Cardiac septum (tissue), 1 donor: Measurements from ENCODE around the gene S100P. TPM values are rescaled to one million over a fixed set of nuclear protein-coding genes. Genes with fewer than 3 reads are reported as not detected.

ENCODE experiments used
- DNase-seq: peaks from one replicate; pipeline ENCODE4 v3.0.0-alpha.2; 2020; ENCODE audit warnings: low spot score
- intact Hi-C: fragments of 100-400 bp; cut with DNase I; formaldehyde crosslinking; loops from one replicate; pipeline ENCODE4 v1.14.0; 2022
- total RNA-seq: library from RNA; stranded (reverse); fragmentation: NEBNext Ultra II Directional; extraction: Animal tissue kit (Norgen Biotek cat#: 25700); gene quantifications from one replicate; pipeline ENCODE4 v1.2.1, GENCODE V29; 2021
- donor health status: DM: no; HTN: no; CAD: no.

The S100P gene
- total RNA-seq, 1 donor from 2014 or later: 2.8 TPM

DNA sequence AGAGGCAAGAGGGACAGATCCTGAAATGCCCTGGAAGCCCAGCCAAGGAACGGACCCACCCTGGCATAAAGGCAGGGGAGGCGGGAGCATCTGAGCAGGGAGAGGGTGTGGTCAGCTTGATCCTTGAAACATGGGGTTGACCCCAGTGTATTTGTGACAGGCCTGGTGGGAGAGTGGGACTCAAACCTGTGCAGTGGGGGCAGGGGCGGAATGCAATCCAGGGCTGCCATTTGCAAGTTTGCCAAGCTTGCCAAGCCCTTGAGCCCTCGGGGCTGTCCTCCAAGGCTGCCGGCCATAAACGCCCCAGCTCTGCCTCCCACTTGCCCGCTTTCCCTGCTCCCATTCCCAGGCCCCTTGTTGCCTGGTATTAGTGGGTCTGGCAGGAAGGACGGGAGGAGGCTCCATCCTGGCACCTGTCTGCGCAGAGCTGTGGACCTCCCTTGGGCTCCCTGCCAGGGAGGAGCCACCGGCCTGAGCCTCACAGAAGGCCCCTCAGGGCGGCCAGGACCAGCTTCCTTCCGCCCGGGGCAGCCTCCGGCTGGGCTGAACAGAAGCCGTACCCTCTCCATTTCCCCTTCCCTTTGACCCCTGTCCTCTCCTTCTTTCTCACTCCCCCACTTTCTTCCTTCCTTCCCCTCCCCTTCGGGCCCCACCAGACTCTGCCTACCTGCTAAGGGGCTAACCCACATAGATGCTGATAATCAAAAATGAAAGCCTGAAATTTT is 661 bp downstream of the S100P start:
- intact Hi-C loops: no loop called here
- DNase-seq: no peak

DNA sequence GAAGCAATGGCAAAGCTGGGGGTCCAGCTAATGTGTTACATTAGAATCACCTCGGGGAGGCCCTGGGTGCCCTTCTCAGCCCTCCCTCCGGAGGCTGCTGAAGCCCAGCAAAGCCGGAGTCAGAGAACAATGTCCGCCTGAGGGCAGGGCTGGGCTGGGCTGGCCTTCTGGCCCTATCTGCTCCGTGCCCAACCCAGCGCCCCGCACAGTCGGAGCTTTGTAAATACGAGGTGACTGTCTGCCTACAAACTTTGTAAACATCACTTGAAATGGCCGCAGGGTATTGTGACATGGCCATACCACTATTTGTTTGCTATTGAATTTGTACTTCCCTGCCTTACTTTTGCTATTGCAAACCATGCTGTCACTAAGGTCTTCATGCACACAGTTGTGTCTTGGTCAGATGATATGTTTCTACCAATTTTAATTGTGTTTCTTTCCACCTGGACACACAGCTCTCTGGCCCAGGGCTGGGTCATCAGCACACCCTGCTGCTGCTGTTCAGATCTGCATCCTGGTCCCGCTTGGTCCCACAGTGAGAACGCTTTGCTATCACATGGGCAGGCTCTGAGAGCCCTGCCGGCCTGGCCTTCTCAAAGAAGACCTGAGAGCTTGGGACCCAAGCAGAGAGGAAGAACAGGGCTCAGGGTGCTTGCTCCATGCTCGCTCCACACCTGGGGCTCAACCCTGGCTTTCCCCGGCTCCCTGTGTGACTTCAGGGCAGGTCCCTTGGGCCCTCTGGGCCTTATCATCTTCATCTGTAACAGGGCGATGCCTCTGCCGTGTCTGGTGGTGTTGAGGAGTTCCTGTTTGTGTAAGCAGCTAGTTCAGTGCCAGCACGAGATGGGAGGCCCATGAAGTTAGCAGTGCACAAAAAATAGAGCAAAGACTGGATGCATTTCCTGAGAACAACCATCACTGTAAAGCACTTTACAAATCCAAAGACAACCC is 2.3 kb downstream of the S100P start:
- DNase-seq: no peak
- intact Hi-C loops: no loop called here

DNA sequence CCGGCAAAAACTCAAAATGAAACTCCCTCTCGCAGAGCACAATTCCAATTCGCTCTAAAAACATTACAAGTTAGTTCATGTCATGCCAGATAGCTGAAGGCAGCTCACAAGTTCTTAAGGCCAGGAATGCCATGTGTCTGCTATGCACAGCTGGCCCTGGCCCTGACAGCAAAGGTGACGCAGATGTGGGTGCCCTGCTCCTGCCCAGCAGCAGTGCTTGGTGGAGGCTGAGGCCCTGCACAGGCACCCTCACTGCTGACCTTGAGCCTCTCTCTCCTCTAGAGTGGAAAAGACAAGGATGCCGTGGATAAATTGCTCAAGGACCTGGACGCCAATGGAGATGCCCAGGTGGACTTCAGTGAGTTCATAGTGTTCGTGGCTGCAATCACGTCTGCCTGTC is 2.9 kb downstream of the S100P start:
- intact Hi-C loops: no loop called here
- DNase-seq: no peak

GRCh38 chr4:6697131-6697530 is 3.5 kb downstream of the S100P start:
- intact Hi-C loops: no loop called here
- DNase-seq: no peak

GRCh38 chr4:6699388-6699787 is 5.7 kb downstream of the S100P start:
- intact Hi-C loops: no loop called here
- no peak for DNase-seq

DNA sequence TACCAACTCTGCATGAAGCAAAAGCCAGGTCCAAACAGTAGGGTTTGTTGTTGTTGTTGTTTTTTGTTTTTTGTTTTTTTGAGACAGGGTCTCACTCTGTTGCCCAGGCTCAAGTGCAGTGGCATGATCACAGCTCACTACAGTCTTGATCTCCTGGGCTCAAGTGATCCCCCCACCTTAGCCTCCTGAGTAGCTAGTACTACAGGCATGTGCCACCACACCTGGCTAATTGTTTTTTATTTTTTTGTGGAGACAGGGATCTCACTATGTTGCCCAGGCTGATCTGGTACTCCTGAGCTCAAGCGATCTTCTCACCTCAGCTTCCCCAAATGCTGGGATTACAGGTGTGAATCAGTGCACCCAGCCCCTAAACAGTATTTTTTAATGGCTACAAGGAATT is 6.2 kb downstream of the S100P start:
- intact Hi-C loops: no loop called here
- DNase-seq: no peak

DNA sequence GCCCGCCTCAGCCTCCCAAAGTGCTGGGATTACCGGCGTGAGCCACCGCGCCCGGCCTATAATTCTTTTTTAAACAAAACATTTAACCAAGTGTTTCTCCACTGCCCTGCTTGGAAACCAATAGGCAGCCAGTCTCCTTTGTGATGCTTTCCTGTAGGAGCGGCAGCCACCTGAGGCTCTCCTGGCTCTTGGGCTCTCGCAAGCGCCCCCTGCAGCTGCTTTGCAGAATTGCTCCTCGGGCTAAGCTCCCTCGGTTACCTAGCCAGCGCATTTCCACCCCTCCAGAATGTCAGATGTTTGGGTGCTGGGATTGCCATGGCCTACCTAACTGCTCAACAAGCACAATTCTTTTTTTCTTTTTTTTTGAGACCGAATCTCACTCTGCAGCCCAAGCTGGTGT is 7.7 kb downstream of the S100P start:
- intact Hi-C loops: no loop called here

DNA sequence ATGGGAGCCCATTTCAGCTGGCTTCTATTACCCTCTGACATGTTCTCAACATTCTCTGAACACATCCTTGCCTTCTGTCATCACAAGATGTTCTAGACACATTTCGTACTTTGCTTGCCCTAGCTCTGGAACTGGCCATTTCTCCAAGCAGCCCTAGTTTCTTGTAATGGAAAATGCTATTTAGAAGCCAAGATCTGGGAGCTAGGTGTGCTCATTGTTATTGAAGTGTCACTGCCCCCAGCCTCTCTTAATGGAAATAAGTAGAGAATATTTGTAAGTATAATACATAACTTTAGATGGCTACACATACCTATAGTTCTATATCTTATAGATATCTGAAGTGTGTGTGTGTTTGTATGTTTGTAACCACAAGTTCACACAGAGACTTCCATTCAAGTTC is 9.1 kb downstream of the S100P start:
- no peak for DNase-seq
- intact Hi-C loops: no loop called here

More for the DNA sequence above, 7.7 kb downstream of the S100P start:
- no peak for DNase-seq

- DNase-seq: no peak
- intact Hi-C loops: no loop called here
Measured at GRCh38 chr4:6703786-6704185, 10.1 kb downstream of the S100P start.

DNA sequence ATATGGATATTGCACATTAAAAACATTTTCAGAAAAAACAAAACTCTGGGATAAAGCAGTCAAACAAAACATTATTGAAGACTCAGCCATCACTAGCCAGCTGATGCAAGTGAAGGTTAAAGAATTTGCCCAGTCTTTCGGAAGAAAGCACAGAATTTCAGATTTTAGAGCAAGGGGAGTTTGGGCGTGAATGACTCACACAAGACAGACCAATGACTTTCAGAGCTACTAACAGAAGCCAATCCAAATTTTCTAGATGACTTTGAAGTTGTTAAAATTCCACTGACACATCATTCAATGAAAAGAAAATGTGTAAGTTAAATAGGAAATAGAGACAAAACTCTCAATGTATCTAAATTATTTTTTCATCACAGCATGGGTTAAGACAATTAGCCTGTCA is 12.0 kb downstream of the S100P start:
- DNase-seq: no peak
- intact Hi-C loops: no loop called here

- intact Hi-C loops: no loop called here
- no peak for DNase-seq
Measured at GRCh38 chr4:6706173-6706572, 12.5 kb downstream of the S100P start.

DNA sequence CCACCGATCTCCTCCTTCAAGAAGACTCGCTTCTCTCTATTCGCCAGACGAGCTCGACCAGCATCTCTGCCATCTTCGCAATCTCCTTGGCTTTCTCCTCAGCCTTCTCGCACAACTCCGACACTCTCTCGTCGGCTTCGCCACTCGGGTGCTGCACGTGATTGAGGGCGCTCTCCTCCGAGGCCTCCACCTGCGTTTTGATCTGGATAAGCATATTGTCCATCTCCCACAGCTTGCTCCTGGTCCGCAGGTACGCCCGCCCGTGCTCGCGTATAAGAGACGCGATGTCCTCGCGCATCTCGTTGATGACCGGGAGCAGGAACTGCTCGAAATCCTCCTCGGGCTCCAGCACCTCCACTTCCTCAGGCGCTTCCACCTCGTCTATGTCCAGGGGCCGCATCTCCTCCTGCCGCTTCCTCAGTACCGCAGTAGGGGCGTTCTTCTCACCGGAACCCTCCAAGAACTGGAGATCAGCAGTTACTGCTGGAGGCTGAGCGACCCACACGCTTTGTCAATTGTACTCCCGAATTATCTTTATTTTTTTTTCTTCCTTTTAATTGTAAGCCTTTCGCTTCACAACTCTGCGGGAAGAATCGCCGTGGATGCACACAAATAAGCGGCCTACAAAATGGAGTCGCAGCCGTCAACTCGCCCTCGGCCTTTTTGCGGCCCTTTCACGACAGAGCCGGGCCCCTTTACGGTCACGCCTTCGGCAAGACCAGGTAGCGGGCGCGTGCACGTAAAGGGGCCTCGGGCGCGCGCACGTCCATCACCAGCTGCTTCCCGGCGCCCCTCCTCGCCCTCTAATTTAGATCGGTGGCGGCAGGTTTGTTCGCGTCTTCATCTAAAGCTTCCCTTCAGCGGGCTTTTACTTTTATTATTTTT is 15.8 kb downstream of the S100P start, which contains the start of gene MRFAP1L1:
Gene MRFAP1L1 (minus strand): TSS at position 636 of the 885 bp plus-strand sequence. CDS start 236 bp downstream, at position 400.
- intact Hi-C loops: loop anchor here (2.0 to 10.0 kb wide), 3 partner anchors 35 to 335 kb away; partner anchors contain the start of genes MRFAP1 and TADA2B
- DNase-seq: peak; percentile 97

DNA sequence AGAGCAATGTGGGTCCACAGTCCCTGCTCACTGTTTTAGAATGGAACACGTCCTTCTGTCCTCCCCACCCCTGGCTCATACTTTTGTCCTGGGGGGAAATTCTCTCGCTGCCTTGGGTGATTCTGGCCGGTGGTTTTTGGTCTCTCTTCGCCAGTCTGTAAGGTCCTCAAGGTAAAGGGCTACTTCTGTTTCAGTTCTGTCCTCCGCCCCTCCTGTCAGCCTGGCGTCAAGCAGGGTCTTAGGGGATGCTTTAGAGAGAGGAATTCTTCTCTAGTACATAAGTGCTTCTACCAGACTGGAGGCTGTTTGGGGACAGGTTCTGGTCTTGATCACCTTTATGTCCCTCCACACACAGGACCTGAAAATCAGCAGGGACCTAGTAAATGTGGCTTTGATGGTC is 16.6 kb downstream of the S100P start:
- intact Hi-C loops: loop anchor here (10.0 kb wide), 1 partner anchor 335 kb away; the partner anchor contains the start of gene TADA2B
- DNase-seq: no peak

DNA sequence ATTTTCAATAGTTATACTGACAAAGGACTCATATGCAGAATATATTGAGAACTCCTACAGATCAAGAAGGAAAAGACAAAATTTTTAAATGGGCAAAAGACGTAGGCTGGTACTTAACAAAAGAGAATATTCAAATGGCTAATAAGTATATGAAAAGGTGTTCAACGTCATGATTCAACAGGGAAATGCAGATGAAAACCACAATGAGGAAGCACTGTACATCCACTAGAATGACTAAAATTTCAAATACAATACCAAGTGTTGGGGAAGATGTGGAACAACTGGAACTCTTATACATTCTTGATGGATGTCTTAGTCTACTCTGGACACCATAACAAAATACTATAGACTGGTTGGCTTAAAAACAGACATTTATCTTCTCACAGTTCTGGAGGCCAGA is 17.3 kb downstream of the S100P start:
- intact Hi-C loops: loop anchor here (10.0 kb wide), 1 partner anchor 334 kb away; the partner anchor contains the start of gene TADA2B
- no peak for DNase-seq

- intact Hi-C loops: loop anchor here (5.0 to 10.0 kb wide), 2 partner anchors 272 to 330 kb away; partner anchors contain the start of gene TADA2B
- no peak for DNase-seq
Measured at GRCh38 chr4:6714954-6715353, 21.3 kb downstream of the S100P start.

DNA sequence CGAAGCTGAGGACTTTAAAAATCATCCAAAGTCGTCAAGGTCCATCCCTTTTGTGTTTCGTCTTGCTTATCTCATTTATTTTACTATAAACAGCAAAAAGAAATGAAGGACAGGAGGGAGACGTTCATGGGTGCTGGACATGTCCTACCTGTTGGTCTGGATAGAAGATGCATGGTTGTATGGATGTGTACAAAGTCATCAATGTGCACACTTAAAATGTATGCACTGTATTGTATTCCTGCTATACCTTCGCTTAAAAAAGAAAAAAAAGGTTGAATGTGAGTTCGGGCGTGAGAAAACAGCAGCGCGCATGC is 22.0 kb downstream of the S100P start:
- no peak for DNase-seq

DNA sequence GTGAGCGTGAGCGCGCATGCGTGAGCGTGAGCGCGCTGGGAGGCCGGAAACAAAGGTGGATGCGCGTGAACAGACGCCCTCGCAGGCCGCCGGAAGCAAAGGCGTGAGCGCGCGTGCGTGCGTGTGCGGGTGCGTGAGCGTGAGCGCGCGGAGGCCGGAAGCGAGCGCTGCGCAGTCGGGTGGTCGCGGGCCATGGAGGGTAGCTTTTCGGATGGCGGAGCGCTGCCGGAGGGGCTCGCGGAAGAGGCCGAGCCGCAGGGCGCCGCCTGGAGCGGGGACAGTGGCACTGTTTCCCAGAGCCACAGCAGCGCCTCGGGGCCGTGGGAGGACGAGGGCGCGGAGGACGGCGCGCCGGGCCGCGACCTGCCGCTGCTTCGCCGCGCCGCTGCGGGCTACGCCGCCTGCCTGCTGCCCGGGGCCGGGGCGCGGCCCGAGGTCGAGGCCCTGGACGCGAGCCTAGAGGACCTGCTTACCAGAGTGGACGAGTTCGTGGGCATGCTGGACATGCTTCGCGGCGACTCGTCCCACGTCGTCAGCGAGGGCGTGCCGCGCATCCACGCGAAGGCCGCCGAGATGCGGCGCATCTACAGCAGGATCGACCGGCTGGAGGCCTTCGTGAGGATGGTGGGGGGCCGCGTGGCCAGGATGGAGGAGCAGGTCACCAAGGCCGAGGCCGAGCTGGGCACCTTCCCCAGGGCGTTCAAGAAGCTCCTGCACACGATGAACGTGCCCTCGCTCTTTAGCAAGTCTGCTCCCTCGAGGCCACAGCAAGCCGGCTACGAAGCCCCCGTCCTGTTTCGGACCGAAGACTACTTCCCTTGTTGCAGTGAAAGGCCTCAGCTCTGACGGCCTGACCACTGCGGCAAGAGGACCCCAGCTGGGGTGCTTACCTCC is 22.6 kb downstream of the S100P start, which contains the start of gene BLOC1S4:
Gene BLOC1S4 (plus strand): TSS at position 157 of the 894 bp plus-strand sequence. CDS start 36 bp downstream, at position 193.
- peak; percentile 92 for DNase-seq
- intact Hi-C loops: loop anchor here (1.0 to 10.0 kb wide), 4 partner anchors 66 to 329 kb away; partner anchors contain the start of genes KIAA0232, MRFAP1 and TADA2B

More for the DNA sequence above, 22.0 kb downstream of the S100P start:
- intact Hi-C loops: loop anchor here (1.0 to 10.0 kb wide), 4 partner anchors 67 to 329 kb away; partner anchors contain the start of genes KIAA0232, MRFAP1 and TADA2B
